Stimulated activated CD8-positive, alpha-beta memory T cell treated with anti-CD3 and anti-CD28 coated beads, Interleukin-15, amount 100 ng/mL, for 1 hour (primary cell): ENCODE measurements around the gene GALNT2.

ENCODE experiments used
- DNase-seq: peaks from one replicate; pipeline ENCODE4 v3.0.0-alpha.2; 2020; ENCODE audit warnings: low read depth

The GALNT2 gene

DNA sequence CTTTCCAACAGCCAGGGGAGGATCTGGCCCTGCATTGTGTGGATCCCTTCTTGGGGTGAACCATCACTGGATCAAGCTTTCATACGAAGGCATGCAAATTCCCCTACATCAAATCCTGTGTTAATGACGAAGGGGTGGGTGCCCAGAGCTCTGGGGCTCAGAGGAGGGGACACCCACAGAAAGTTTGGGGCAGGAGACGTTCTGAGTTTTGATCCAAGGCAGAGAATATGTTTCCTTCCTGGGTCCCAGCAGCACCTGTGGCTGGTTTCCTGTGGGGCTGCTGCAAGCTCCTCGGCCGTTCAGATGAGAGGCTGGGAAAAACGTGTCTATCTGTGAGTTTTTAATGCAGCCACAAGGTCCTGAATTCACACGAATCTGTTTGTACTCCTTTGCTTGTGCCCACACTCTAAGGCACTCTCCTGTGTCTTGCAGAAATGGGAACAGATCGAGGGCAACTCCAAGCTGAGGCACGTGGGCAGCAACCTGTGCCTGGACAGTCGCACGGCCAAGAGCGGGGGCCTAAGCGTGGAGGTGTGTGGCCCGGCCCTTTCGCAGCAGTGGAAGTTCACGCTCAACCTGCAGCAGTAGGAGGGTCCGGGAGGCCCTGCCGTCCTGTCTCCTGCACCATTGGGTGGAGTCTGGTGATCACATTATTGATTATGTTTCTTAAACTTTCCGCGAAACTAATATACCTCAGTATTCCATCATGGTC is 212.0 kb downstream of the GALNT2 start:
- no peak for DNase-seq

DNA sequence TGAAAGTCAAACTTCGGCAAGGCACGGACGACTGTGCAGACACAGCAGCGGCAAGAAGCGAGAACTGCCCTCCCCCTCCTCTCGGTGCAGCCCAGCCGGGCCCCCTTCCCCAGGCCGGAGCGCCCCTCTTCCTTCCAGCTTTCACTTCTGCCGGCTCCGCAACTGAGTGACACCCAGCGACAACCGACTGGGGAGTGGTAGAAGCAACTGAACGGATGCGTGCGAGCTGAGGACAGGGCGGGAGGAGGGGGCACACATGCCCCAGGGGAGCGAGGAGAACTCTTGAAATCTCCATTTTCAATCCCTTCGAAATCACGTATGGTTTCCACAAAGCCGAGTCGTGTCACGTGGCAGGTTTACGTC is 212.5 kb downstream of the GALNT2 start:
- no peak for DNase-seq

GRCh38 chr1:230280054-230280795 is 213.2 kb downstream of the GALNT2 start:
- no peak for DNase-seq

DNA sequence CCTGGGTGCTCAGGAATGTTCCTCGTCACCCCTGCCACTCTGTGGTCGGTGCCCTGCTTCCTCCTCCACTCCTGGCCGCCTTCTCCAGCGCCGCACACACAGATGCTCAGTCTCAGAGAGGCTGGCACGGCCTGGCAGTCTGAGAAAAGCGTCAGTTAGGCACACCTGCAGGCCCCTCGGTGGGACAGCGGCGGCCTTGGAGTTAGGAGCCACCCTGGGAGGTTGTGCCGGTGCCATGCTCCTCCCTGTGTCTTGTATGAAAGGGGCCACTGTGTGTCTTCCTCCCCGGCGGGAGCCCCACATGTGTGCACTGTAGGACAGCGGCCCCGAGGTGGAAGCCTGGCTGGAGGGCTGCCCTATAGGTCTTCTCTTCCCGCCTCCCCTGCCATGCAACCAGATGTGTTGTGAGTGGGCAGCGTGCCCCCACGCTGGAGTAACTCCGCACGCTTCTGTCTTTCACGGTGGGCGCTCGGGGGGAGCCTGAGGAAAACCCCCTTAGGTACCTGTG is 213.9 kb downstream of the GALNT2 start:
- no peak for DNase-seq

DNA sequence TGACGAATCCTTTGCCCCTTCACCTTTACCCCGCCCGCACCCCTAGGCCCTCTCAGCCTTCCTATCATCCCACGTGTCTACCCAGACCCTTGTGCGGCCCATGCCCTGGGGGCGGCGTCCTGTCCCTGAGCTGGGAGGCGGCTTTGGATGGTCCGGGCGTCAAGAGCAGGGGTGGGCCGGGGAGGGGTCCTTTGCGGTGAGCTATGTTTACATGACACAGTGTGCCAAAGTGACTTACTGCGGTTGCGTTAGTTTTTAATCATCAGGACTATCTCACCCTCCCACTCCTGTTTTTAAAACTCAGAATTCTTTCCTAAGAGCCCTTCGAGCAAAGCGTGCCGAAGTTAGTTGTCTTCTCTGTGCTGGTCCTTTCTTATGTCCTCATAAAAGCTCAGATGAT is 214.5 kb downstream of the GALNT2 start:
- no peak for DNase-seq

DNA sequence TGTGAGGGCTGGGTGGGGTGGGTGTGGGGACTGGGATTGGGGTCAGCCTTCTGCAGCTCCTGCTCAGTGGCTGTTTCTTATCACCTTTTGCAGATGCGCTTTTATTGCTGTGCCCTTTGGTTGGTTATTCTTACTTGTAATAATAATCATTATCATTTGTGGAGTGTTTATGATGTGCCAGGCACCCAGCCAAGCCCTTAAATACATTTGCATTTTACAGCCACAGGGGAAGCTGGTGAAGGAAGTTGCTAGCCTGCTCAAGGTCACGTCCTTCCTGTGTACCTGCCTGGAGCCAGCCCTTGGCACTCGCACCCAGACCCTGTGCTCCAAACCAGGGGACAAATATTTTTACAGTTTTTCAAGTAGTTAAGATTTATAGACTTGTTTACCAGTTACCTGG is 215.1 kb downstream of the GALNT2 start:
- DNase-seq, result no peak

DNA sequence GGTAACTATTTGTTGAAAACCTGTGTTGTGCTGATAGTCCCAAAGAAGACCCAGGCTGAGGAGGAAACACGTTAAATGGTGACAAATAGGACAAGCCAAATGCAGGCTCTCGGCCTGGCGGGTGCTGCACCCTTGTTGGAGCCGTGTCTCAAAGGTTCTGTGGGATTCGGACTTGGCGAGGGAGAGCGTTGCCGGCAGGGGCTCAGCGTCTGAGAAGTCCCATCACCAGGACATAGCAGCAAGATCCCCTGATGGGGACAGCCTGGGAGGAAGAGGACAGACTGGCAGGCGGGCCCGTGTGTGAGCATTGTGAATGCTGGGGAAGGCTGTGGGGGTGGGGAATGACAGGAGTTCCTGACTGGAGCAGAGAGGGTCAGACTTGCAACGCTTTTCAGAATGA is 216.6 kb downstream of the GALNT2 start:
- DNase-seq, result no peak

DNA sequence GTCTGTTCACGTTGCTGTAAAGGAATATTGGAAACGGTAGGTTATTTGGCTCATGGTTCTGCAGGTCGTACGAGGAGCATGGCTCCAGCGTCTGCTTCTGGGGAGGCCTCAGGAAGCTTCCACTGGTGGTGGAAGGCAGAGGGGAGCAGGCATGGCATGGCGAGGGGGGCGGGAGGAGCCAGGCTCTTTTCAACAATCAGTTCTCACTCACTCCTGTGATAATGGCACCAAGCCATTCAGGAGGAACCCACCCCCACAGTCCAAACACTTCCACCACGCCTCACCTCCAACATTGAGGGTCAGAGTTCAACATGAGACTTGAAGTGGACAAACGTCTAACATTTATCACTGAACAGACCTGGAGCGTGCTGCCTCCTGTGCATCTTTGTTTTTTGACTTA is 217.9 kb downstream of the GALNT2 start:
- no peak for DNase-seq

- no peak for DNase-seq
Observed at GRCh38 chr1:230285351-230285750, 218.3 kb downstream of the GALNT2 start.

DNA sequence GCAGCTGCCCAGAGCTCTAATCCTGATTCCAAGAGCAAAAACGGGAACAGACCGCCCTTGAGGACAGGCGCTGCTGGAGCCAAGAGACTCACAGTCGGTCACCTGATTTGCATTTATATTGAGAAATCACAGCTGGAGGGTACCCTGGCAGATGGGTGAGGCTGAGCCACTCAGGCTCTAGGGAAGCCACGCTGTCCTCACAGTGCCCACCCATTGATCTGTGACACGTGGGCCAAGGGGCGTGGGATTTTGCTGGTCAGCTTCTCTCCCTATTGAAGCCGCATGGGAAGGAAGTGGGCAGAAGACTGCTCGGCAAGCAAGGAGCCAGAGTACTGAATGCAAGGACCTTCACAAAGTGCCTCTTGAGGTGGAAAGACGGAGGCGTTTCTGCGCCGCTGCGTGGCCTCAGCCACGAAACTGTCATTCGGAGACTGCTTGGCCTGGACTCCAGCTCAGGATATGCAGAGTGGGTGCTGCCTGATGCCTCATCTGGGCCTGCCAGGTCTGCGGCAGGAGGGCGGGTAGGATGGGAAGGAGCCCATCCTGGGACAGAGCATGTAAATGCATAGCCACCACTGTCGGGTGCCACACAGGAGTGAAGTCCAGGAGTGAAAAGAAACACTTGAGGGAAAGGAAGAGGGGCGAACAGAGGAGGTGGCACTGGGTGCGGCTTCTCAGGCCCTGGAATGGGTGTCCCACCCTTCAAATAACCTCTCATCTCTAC is 219.3 kb downstream of the GALNT2 start:
- DNase-seq, result no peak

- no peak for DNase-seq
Observed at GRCh38 chr1:230286890-230287269, 219.8 kb downstream of the GALNT2 start.

DNA sequence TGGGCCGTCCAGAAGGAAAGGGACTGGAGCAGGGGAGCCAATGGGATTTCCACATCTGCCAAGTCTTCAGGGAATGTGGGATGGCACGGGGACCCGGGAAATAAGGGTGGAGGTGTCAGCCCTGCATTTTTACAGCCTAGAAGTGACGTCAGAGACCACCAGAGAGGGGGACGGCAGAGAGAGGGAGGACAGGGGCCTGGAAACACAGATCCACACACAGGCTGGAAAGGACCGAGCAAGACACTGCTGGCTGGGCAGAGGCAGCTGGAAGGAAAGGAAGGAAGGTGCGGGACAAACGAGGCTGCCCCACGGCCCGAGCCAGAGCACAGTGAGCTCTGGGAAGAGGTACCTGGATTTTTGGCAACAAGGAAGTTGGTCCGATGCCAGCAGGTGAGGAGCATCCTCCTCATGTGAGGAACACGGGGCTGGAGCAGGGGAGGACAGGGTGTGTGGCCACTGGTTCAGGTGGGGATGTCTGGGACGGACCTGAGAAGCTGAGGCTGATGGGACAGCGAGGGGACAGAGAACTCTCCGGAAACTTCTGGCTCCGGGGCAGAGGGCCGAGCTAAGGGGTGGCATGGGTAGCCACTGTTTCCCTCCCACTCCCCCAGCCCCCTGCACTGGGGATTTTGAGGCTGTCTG is 220.8 kb downstream of the GALNT2 start:
- DNase-seq, result no peak

DNA sequence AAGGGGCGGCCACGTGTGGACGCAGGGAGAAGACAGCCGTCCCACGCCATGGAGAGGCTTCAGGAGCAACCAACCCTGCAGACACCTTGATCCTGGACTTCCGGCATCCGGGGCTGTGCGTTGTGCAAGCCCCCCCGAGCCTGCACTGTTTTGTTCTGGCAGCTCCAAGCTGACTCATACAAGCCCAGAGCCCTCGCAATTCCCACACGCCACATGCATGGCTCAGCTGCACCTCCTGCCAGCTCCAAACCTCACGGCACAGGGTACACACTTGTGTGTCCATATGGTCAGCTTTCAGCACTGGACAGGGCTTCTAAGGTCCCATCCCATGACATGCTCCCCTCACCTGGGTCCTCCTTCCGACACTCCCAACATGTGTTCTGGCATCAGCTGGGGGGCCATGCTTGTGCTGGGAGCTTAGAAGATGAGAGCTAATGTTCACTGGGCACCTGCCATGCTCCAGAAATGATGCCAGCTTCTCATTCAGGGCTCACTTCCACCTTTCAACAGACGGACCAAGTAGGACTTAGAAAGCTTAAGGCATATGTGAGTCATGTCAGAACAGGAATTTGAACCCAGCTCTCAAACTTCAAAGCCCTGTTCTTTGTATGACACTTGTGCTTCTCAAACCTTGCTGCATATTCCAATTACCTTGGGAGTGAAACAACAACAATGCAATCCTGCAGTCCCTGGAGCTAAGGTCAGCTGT is 221.8 kb downstream of the GALNT2 start:
- no peak for DNase-seq

- DNase-seq, result no peak
Observed at GRCh38 chr1:230289350-230289644, 222.3 kb downstream of the GALNT2 start.

GRCh38 chr1:230291731-230292620 is 224.9 kb downstream of the GALNT2 start:
- no peak for DNase-seq

- no peak for DNase-seq
Observed at GRCh38 chr1:230292689-230293389, 225.8 kb downstream of the GALNT2 start.

- DNase-seq, result no peak
Observed at GRCh38 chr1:230293390-230293700, 226.3 kb downstream of the GALNT2 start.

DNA sequence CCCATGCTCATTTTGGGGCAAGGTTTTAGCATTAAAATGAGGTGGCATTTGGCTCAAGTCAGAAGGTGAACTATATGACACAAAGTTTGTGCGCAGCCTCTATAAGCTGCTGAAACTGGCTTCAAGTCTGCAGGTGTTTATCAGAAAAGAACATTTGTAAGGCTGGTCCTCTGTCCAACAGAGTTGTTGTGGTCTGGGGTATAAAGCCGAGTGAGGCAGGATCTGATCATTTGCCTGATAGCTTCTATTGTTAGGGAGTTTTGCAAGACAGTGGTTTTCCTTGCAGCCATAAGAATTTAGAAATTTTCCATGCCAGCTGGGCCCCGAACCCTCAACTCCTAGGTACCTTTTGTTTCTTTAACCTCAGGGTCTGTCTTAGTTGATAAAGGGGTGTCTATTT is 228.3 kb downstream of the GALNT2 start:
- DNase-seq, result no peak

DNA sequence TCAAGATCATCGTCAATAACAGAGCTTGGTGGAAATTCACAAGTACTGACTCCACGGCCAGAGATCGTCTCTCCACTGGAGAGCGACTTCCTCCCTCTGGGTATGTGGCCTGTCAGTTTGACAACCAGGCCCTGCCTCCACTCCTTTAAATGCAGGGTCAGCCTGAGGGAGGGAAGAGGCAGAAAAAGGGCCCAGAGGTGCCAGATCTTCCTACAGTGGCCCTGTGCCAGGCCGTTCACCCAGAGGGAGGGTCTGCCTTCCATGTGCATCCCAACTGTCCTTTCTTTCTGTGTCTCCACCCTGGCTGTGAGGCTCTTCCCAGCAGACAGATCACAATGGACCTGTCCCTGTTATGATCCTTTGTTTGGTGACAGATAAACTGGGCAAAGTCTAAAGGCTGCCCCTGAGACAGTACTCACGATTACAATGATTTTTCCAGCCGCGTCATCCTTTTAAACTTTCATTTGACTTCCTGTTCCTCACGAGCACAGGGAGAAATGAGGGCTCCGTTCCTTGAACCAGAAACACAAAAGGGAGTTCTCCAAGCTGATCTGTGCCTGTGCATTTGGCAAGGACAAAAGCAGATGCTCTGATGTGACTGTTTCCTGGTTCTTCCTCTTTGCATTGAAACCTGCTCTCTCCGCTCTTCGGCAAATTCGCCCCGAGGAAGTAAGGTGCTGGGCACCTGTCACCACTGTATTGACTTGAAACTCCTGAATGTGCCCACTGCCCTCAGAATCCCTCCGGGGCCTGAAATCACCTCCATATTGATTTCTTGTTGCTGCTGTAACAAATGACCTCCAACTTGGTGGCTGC is 232.4 kb downstream of the GALNT2 start:
- no peak for DNase-seq
